Chondrocyte (in vitro differentiated cells): ENCODE measurements around the gene MORN1. TPM values are rescaled to one million over a fixed set of nuclear protein-coding genes. Genes with fewer than 3 reads are reported as not detected.

Experiments used
- DNase-seq: peaks from one replicate; pipeline ENCODE4 v3.0.0; 2021; ENCODE audit warnings: mixed read lengths, low spot score
- H3K27ac Mint-ChIP-seq: one replicate; pipeline ENCODE4 v1.8.0; 2021; ENCODE audit warnings: mild to moderate bottlenecking, moderate library complexity, mixed read lengths; ENCODE audit not compliant: unreplicated experiment
- H3K27me3 Mint-ChIP-seq: 2 replicates; pipeline ENCODE4 v1.8.0; 2021; ENCODE audit warnings: low read depth, mixed read lengths
- H3K36me3 Mint-ChIP-seq: 2 replicates; pipeline ENCODE4 v1.8.0; 2021; ENCODE audit warnings: low read depth, mixed read lengths
- H3K4me1 Mint-ChIP-seq: 2 replicates; pipeline ENCODE4 v1.8.0; 2021; ENCODE audit warnings: low read depth, mild to moderate bottlenecking, mixed read lengths
- H3K4me3 Mint-ChIP-seq: one replicate; pipeline ENCODE4 v1.8.0; 2021; ENCODE audit warnings: mild to moderate bottlenecking, moderate library complexity, mixed read lengths; ENCODE audit not compliant: unreplicated experiment
- H3K9me3 Mint-ChIP-seq: 2 replicates; pipeline ENCODE4 v1.8.0; 2021; ENCODE audit warnings: low read depth, mixed read lengths
- total RNA-seq: library from RNA; stranded (reverse); gene quantifications from 3 replicates; pipeline ENCODE4 v1.2.1, GENCODE V29; 2021
- TF ChIP-seq, protein P1 (sequence below): fragments of 200-600 bp; sonication (generic); IDR thresholded peaks from 2 replicates; pipeline ENCODE4 v1.5.0; 2021; ENCODE audit warnings: antibody characterized with exemption, mild to moderate bottlenecking, moderate library complexity

Gene MORN1
- total RNA-seq, 1 donor from 2014 or later: 6.7 TPM

DNA sequence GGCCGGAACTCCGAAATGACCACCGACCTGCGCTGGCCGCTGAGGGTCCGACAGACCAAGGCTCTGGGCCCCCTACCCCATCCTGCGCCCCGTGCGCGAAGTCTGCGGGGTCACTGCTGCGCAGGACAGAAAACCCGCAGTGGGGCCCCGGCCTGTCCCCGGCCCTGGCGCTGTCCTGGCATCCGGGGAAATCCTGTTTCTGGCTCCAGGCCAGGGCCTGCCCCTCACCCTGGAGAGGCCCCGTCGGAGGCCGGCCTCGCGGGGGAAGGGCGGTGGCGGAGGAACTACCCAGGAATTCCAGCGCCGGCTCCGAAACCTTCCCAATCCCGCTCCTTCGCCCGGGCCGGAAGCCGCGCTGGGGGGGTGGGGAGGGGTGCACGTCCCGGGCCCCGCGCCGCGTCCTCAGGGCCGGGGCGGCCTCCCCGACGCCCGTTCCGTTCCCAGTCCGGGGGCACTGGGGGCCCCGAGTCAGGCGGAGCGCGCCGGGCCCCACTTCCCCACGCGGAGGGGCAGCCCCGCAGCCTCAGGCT lies 77.0 kb downstream of the MORN1 start:
- H3K4me3 Mint-ChIP-seq: peak overlapping the region; percentile 22
- no peaks in the 10 kb centered on the region for H3K9me3 Mint-ChIP-seq
- TF ChIP-seq, protein P1, sequence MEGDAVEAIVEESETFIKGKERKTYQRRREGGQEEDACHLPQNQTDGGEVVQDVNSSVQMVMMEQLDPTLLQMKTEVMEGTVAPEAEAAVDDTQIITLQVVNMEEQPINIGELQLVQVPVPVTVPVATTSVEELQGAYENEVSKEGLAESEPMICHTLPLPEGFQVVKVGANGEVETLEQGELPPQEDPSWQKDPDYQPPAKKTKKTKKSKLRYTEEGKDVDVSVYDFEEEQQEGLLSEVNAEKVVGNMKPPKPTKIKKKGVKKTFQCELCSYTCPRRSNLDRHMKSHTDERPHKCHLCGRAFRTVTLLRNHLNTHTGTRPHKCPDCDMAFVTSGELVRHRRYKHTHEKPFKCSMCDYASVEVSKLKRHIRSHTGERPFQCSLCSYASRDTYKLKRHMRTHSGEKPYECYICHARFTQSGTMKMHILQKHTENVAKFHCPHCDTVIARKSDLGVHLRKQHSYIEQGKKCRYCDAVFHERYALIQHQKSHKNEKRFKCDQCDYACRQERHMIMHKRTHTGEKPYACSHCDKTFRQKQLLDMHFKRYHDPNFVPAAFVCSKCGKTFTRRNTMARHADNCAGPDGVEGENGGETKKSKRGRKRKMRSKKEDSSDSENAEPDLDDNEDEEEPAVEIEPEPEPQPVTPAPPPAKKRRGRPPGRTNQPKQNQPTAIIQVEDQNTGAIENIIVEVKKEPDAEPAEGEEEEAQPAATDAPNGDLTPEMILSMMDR: no peak
- H3K27me3 Mint-ChIP-seq: no peaks in the 10 kb centered on the region
- peaks cover 31% of the 10 kb centered on the region for H3K4me1 Mint-ChIP-seq
- H3K36me3 Mint-ChIP-seq: no peaks in the 10 kb centered on the region
- DNase-seq: no peak
- H3K27ac Mint-ChIP-seq: peak overlapping the region; percentile 69

DNA sequence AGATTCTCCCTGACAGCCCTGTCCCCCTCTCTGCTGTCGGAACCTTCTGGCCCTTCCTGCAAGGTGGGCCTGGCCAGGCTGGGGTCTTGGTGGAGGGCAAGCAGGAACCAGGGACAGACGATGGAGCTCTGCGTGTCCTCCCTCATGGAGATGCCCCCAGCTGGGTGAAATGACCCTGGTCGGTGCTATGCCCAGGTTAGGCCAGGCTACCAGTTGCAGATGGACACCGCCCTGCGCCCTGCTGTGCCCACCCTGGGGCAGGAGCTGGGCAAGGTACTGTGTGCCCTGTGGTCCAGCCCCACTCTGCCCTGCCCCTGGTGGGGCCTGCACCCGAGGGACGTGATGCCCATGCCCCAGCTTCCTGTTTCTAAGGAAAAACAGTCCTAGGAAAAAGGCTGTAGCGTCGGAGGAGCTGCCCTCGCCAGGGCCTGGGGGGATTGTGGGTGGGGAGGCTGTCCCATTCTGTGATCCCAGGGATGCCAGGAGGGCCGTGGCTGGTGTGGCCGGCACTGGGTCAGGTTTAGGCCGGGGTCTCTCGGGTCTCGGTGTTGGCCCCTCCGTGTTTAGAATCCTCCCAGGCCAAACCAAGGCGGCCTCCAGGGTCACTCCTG lies 77.6 kb downstream of the MORN1 start:
- Mint-ChIP-seq H3K4me1 (peaks cover 27% of the 10 kb centered on the region), H3K9me3 (no peaks in the 10 kb centered on the region), H3K27me3 (no peaks in the 10 kb centered on the region), H3K4me3 (peak overlapping the region; percentile 22), H3K36me3 (no peaks in the 10 kb centered on the region), H3K27ac (peak overlapping the region; percentile 69)
- no peak for DNase-seq
- TF ChIP-seq, protein P1: no peak

DNA sequence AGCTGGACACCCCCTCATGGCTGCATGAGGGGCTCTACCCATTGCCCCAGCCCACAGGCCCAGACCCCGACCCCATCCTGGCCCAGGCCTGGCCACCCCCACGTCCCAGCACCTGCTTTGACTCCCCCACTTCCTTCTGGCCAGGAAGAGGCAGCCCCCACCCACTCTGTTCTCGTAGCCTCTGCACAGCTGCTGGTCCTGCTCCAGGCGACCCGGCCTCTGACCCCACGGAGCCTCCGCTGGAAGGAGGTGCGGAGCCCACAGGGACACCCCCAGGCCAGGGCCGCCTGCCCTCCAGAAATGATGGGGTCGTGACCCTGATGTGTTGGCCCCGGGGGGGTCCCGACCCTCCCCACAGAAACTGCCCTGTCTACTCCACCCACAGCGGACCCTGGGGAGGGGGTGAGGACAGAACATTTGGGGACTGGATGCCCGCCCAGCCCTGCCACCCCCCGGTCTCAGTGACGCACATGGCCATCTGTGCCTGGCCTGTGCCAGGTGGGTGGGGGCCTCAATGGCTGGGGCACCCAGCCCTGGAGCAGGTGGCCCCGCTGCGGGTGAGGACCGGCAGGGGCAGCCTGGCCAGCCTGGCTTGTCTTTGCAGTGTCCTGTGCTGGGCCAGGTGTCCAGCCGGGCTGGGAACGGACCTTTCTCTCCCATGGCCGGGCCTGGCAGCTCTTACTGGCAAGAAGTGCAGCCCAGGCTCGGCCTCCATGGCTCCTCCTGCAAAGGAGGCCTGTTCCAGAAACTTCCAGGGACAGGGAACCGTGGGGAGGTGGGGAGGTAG lies 78.6 kb downstream of the MORN1 start:
- H3K27ac Mint-ChIP-seq: peak overlapping the region; percentile 12
- H3K36me3 Mint-ChIP-seq: peaks cover 7% of the 10 kb centered on the region
- TF ChIP-seq, protein P1: no peak
- H3K4me3 Mint-ChIP-seq: no peak overlapping the region
- no peaks in the 10 kb centered on the region for H3K9me3 Mint-ChIP-seq
- no peak for DNase-seq
- peaks cover 27% of the 10 kb centered on the region for H3K4me1 Mint-ChIP-seq
- no peaks in the 10 kb centered on the region for H3K27me3 Mint-ChIP-seq

DNA sequence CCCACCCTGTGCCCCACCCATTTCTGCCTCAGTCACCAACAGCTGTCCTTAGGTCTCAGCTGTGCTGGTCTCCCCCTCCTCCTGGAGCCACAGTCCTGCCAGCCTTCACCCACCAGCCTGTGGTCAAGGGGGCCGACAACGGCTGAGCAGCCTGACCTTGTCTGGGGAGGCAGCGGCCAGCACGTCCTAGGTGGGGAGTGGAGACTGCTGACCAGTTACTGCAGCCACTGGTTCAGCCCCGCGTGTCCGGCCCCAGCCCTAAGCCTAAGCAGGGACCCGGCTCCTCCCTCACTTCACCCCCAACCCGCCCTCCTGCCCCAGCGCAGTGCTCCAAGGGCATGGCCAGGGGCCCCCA lies 79.2 kb downstream of the MORN1 start:
- Mint-ChIP-seq H3K4me1 (peaks cover 26% of the 10 kb centered on the region), H3K36me3 (peaks cover 8% of the 10 kb centered on the region), H3K27ac (peak overlapping the region; percentile 69), H3K4me3 (no peak overlapping the region), H3K27me3 (no peaks in the 10 kb centered on the region), H3K9me3 (no peaks in the 10 kb centered on the region)
- TF ChIP-seq, protein P1: no peak
- no peak for DNase-seq

DNA sequence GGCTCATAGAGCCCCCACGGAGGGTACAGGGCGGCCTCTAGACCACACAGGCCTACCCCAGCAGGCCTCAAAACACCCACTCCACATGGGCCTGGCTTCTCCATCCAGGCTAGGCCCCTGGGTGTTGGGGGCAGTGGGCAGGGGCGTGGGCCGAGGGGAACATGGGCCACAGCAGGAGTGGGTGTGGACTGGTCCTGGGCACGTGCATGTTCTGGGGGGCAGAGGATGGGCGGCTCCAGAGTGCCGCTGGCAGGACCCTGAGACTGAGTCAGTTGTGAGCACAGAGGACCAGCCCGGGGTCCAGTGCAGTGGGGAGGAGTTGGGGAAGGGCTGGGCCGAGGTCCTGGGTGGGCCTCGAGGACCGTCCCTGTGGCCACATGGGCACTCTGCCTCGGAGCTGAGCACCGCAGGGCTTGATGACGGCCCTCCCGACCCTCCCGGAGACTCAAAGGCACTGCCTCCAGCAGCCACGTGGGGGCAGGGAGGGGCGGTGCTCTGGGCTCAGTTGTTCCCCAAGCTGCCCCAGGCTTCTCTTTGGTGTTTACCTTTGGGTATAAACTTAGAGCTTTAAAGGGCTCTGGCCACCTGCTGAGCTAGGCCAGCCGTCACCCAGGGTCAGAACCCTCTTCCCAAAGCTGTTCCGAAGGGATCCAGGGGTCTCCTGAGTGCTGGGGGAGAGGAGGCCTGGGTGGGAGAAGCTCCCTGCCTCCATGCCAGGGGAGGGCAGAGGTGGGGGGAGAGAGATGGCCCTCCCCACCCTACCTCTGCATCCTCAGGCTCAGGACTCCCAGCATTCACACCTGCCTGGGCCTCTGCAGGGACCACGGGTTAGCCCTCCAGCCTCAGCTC lies 79.9 kb downstream of the MORN1 start:
- no peak for DNase-seq
- Mint-ChIP-seq H3K4me3 (no peak overlapping the region), H3K36me3 (peaks cover 10% of the 10 kb centered on the region), H3K9me3 (no peaks in the 10 kb centered on the region), H3K4me1 (peaks cover 21% of the 10 kb centered on the region), H3K27ac (peak overlapping the region; percentile 81), H3K27me3 (no peaks in the 10 kb centered on the region)
- TF ChIP-seq, protein P1: peak; percentile 75
